ACC112 (cell line): ENCODE results near the gene SEMA3F.

Experiments
- H2AFZ ChIP-seq: fragments of 200-600 bp; sonication (generic); one replicate; pipeline ENCODE4 v1.6.0; 2017; ENCODE audit warnings: antibody characterized with exemption, low read length; ENCODE audit not compliant: unreplicated experiment
- H3K27ac ChIP-seq: fragments of 200-600 bp; sonication (generic); 2 replicates; pipeline ENCODE4 v1.5.1; 2014; ENCODE audit warnings: low read depth, mild to moderate bottlenecking, antibody characterized with exemption, low read length, moderate library complexity
- H3K27me3 ChIP-seq: fragments of 200-600 bp; sonication (generic); 2 replicates; pipeline ENCODE4 v1.6.1; 2014; ENCODE audit warnings: mild to moderate bottlenecking, antibody characterized with exemption, low read length, moderate library complexity, mixed read lengths; ENCODE audit not compliant: insufficient read depth
- H3K36me3 ChIP-seq: fragments of 200-600 bp; sonication (generic); 2 replicates; pipeline ENCODE4 v1.6.1; 2016; ENCODE audit warnings: mild to moderate bottlenecking, antibody characterized with exemption, low read length, moderate library complexity, mixed read lengths; ENCODE audit not compliant: insufficient read depth
- H3K4me1 ChIP-seq: fragments of 200-600 bp; sonication (generic); one replicate; pipeline ENCODE4 v1.6.1; 2016; ENCODE audit warnings: low read length, mixed read lengths; ENCODE audit not compliant: insufficient read depth, unreplicated experiment, control insufficient read depth
- H3K4me3 ChIP-seq: fragments of 200-600 bp; sonication (generic); 2 replicates; pipeline ENCODE4 v1.5.1; 2014; ENCODE audit warnings: mild to moderate bottlenecking, low read depth, low read length
- H3K79me2 ChIP-seq: fragments of 200-600 bp; sonication (generic); one replicate; pipeline ENCODE4 v1.6.0; 2016; ENCODE audit warnings: low read length; ENCODE audit not compliant: control insufficient read depth, unreplicated experiment, insufficient read depth

Gene SEMA3F

DNA sequence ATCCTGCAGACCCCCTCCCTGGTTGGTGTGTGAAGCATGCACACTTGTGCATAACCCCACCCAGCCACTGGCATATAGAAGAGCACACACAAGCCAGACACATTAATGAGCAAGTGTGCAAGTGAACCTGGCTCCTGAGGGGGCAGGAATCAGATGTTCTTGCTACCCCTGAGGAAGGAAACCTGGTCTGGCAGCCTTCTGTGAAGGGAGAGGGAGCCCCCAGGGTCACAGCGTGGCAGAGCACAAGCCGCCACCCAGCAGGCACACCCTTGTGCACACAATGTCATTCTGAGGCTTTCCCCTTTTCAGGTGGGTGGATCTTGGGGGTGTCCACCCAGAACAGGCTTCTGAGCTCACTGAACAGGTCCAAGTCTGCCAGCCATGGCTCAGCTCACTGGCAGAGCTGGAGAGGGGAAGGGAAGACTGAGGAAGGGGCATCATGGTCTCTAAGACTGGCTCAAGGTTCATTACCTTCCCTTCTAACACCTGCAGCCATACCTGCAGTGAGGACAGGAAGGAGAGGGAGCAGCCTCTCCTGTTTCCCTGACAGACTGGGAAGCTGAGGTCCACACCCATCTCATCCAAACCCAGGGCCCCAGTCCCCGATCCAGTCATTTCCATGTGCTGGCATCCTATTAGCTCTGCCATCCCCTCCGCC lies 31.6 kb upstream of the SEMA3F start:
- Histone ChIP-seq H3K79me2 (no peaks in the 10 kb centered on the region), H3K4me1 (peaks cover 12% of the 10 kb centered on the region), H2AFZ (no peak overlapping the region), H3K27ac (no peak overlapping the region), H3K27me3 (no peaks in the 10 kb centered on the region), H3K36me3 (peaks cover 4% of the 10 kb centered on the region; the same call in 1 of the 2 replicates), H3K4me3 (no peak overlapping the region)

- Histone ChIP-seq H3K27ac (no peak overlapping the region), H3K36me3 (no peaks in the 10 kb centered on the region), H2AFZ (no peak overlapping the region), H3K79me2 (no peaks in the 10 kb centered on the region), H3K4me1 (peaks cover 12% of the 10 kb centered on the region), H3K27me3 (no peaks in the 10 kb centered on the region), H3K4me3 (no peak overlapping the region)
These were observed 30.9 kb upstream of the SEMA3F start for GRCh38 chr3:50124052-50124799.

- H3K27ac ChIP-seq, result no peak overlapping the region
- H3K4me3 ChIP-seq, result no peak overlapping the region
- no peaks in the 10 kb centered on the region for H3K36me3 ChIP-seq
- no peaks in the 10 kb centered on the region for H3K27me3 ChIP-seq
- no peaks in the 10 kb centered on the region for H3K79me2 ChIP-seq
- no peak overlapping the region for H2AFZ ChIP-seq
- H3K4me1 ChIP-seq, result peaks cover 12% of the 10 kb centered on the region
These were observed 30.3 kb upstream of the SEMA3F start for GRCh38 chr3:50124800-50125178.

DNA sequence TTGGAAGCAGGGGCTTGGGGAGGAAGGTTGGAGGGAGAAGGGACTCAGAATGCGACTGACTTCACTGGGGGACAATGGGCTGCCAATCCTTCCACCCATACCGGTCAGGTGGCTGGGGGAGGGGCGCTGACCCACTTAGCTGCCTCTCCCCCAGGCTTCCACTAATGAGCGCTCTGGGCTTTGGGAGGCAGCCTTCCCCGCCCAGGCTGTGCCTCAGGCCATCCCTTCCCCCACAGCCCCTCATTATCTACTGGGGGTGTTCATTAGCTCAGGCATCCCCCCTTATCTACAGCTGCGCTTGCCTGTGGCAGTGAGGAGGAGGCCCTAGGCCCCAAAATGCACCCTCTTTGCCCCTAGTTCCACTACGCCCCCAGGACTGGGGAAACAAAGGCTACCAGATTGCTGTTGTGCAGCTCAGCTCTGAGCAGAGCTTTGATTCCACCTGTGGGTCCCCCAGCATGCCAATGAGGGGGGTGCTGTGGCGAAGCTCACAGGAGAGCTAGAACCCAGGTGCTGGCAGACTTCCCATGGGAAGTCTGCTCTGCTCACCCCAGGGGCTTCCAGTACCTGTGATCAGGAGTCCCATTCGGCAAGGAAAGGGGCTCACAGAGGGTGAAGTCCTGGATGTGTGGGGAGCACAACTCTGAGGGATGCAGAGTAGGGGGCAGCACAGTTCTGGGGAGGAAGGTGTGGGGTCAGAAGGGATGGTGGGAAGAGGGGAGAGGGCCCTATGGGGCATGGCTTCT lies 29.4 kb upstream of the SEMA3F start:
- Histone ChIP-seq H3K4me1 (peaks cover 12% of the 10 kb centered on the region), H3K4me3 (no peak overlapping the region), H3K79me2 (no peaks in the 10 kb centered on the region), H3K36me3 (no peaks in the 10 kb centered on the region), H3K27ac (no peak overlapping the region), H2AFZ (no peak overlapping the region), H3K27me3 (no peaks in the 10 kb centered on the region)

GRCh38 chr3:50126287-50127211 lies 28.6 kb upstream of the SEMA3F start:
- Histone ChIP-seq H3K27ac (no peak overlapping the region), H3K79me2 (no peaks in the 10 kb centered on the region), H2AFZ (no peak overlapping the region), H3K4me3 (no peak overlapping the region), H3K36me3 (no peaks in the 10 kb centered on the region), H3K27me3 (no peaks in the 10 kb centered on the region), H3K4me1 (peaks cover 12% of the 10 kb centered on the region)

- H2AFZ ChIP-seq, result no peak overlapping the region
- no peak overlapping the region for H3K4me3 ChIP-seq
- H3K79me2 ChIP-seq, result no peaks in the 10 kb centered on the region
- no peaks in the 10 kb centered on the region for H3K36me3 ChIP-seq
- H3K27ac ChIP-seq, result no peak overlapping the region
- H3K4me1 ChIP-seq, result peaks cover 12% of the 10 kb centered on the region
- H3K27me3 ChIP-seq, result no peaks in the 10 kb centered on the region
These were observed 27.9 kb upstream of the SEMA3F start for GRCh38 chr3:50127251-50127691.

- peaks cover 12% of the 10 kb centered on the region for H3K4me1 ChIP-seq
- no peak overlapping the region for H3K4me3 ChIP-seq
- no peaks in the 10 kb centered on the region for H3K36me3 ChIP-seq
- H3K79me2 ChIP-seq, result no peaks in the 10 kb centered on the region
- no peak overlapping the region for H3K27ac ChIP-seq
- no peak overlapping the region for H2AFZ ChIP-seq
- H3K27me3 ChIP-seq, result no peaks in the 10 kb centered on the region
These were observed 27.1 kb upstream of the SEMA3F start for GRCh38 chr3:50128001-50128400.

DNA sequence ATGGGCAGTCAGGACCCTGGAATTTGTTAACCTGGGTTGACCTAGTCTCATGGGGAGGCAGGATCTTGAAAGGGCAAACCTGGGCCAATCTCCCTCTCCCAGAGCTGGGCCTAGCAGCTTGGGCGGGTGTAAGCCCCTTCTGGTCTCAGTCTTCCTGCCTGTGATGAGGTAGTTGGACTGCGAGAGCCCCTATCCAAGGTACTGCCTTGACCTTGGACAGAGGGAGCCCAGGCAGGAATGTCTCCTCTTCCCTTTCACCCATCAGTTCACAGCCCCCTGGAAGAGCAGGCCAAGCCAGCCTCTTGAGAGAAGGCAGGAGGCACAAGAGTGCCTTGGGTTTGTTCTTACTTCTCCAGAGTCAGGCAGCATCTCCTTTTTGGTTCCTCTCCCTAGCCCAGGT lies 24.7 kb upstream of the SEMA3F start:
- H3K4me1 ChIP-seq, result peaks cover 4% of the 10 kb centered on the region
- no peak overlapping the region for H3K4me3 ChIP-seq
- H3K27ac ChIP-seq, result no peak overlapping the region
- H3K79me2 ChIP-seq, result no peaks in the 10 kb centered on the region
- no peaks in the 10 kb centered on the region for H3K27me3 ChIP-seq
- no peaks in the 10 kb centered on the region for H3K36me3 ChIP-seq
- no peak overlapping the region for H2AFZ ChIP-seq

DNA sequence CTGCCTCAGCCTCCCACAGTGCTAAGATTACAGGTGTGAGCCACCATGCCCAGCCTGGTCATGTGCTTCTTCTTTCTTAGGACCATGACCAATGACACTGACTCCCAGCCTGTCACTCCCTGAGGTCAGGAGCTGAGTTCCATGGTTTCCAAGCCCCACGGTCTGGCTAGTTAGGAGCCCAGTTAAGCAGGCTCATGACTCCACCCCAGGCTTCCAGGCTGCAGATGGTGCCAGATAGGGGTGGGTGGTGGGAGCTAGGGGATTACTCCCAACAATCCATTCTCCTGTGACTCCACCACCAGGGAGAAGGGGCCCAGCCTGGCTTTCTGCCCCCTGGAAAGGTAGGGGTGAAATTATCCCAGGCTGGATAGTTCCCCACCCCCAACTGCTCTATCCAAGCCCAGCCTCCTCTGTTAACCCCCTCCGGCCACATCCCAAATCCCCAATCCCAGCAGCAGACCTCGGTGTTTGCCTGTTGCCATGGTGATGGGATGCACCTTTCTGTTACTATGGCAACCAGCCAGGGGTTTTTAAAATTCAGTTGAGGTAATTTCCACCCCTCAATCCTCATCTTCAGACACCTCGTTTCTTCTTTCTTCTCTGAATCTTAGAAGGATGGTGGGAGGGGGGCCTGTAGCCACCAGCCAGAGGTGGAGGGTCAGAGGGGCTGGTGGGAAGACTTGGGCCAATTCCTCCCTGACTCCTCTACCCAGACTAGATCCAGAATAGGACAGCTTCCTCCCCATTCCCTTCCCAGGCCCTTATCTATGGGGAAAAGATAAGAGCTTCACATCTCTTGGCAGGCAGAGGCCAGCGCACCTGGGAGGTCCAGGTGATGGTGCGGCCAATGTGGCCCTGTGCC lies 22.5 kb upstream of the SEMA3F start:
- H3K4me1 ChIP-seq, result peaks cover 6% of the 10 kb centered on the region
- no peak overlapping the region for H3K27ac ChIP-seq
- H3K27me3 ChIP-seq, result no peaks in the 10 kb centered on the region
- H2AFZ ChIP-seq, result no peak overlapping the region
- H3K4me3 ChIP-seq, result no peak overlapping the region
- no peaks in the 10 kb centered on the region for H3K36me3 ChIP-seq
- H3K79me2 ChIP-seq, result no peaks in the 10 kb centered on the region
